Measurements from ENCODE around the gene VSIR.

DNA sequence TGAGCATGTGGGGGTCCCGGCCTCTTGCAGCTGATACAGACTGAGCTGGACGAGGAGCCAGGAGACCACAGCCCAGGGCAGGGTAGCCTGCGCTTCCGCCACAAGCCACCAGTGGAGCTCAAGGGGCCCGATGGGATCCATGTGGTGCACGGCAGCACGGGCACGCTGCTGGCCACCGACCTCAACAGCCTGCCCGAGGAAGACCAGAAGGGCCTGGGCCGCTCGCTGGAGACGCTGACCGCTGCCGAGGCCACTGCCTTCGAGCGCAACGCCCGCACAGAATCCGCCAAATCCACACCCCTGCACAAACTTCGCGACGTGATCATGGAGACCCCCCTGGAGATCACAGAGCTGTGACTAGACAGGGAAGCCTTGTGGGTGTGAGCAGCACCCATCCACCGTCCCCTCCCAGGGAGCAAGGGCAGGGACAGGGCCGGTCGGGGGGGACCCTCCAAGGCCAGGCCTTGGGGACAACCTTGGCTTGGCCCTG lies 41.6 kb upstream of the VSIR start:
- TF ChIP-seq, protein P1, sequence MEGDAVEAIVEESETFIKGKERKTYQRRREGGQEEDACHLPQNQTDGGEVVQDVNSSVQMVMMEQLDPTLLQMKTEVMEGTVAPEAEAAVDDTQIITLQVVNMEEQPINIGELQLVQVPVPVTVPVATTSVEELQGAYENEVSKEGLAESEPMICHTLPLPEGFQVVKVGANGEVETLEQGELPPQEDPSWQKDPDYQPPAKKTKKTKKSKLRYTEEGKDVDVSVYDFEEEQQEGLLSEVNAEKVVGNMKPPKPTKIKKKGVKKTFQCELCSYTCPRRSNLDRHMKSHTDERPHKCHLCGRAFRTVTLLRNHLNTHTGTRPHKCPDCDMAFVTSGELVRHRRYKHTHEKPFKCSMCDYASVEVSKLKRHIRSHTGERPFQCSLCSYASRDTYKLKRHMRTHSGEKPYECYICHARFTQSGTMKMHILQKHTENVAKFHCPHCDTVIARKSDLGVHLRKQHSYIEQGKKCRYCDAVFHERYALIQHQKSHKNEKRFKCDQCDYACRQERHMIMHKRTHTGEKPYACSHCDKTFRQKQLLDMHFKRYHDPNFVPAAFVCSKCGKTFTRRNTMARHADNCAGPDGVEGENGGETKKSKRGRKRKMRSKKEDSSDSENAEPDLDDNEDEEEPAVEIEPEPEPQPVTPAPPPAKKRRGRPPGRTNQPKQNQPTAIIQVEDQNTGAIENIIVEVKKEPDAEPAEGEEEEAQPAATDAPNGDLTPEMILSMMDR (IDR thresholded peaks at IDR 0.05): no peak
- no peak for TF ChIP-seq POLR2A (IDR thresholded peaks at IDR 0.05)
- TF ChIP-seq POLR2AphosphoS5 (IDR thresholded peaks at IDR 0.05): no peak
